Putamen (tissue), 1 donor: ENCODE results near the gene CTNNA3.

Experiments used
- DNase-seq: peaks from one replicate; pipeline ENCODE4 v3.0.0-alpha.2; 2016; ENCODE audit warnings: low spot score

Gene CTNNA3

DNA sequence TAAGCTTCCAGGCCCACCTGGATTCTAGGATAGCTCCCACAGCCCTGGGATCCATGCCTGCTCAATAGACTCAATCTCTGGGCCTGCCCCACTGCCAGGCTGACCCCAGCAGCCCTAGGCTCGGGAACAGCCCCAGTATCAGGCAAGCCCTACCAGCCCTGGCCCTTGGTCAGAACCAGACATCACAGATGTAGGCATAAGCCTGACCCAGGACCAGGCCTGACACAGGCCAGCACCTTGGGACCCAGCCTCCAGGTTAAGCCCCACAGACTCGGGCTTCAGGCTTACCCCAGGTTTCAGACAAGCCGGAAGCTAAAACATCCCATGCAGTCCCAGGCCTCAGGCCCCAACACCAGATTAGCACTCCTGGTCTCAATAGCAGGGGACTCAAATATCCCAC, 1046.4 kb downstream of the CTNNA3 start:
- no peak for DNase-seq

DNA sequence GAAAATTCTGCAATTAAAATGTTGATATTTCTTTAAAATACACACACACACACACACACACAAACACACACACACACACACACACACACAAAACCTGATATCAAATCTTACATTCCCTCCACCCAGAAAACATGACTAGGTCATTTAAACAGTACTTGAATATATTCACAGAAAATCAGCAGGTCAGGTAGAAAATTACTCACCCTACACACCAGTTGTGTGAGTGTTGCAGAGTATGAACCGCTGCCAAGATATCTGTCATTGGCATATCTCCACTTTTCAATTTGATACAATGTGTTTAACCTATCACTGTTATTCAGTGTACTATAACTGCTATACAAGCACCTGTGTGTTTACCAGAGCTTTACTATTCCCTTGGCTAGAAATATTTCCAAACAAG, 1053.8 kb downstream of the CTNNA3 start:
- no peak for DNase-seq

DNA sequence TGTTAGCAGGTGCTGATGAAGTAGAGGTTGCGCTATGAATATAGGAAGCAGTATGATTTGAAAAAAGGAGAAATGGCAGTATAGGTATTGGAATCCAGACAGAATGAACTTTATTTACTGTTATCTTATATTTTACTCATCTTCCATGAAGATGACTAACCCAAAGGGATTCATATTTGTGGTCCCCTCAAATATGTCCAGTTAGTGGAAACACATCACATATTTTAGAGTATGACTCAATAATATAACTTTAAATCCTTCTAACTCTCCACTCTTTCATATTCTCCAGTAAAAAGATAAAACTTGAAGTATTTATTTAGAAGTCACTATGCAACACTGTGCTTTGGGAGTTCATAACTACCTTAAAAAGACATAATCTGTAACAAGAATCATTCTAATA, 1056.6 kb downstream of the CTNNA3 start:
- DNase-seq = no peak

GRCh38 chr10:66637273-66638036, 1058.5 kb downstream of the CTNNA3 start:
- no peak for DNase-seq

DNA sequence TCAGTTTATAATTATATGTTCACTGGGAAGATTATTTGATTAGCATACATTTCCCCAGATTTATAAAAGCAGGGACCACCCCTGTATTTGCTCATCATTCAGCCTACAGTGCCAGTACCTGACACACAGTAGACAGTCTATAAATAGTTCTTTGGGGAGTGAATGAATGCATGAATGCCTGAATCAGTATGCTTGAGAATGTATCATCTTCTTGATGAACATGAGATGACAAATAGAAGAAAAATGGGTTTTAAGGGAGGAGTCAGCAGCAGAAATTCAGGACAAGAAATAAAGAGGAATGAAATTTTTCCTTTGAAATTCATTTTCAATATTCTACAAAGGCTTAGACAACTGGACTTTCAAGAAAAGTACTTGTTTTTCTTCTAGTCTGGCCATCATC, 1066.0 kb downstream of the CTNNA3 start:
- no peak for DNase-seq

GRCh38 chr10:66627156-66627555, 1068.8 kb downstream of the CTNNA3 start:
- no peak for DNase-seq

DNA sequence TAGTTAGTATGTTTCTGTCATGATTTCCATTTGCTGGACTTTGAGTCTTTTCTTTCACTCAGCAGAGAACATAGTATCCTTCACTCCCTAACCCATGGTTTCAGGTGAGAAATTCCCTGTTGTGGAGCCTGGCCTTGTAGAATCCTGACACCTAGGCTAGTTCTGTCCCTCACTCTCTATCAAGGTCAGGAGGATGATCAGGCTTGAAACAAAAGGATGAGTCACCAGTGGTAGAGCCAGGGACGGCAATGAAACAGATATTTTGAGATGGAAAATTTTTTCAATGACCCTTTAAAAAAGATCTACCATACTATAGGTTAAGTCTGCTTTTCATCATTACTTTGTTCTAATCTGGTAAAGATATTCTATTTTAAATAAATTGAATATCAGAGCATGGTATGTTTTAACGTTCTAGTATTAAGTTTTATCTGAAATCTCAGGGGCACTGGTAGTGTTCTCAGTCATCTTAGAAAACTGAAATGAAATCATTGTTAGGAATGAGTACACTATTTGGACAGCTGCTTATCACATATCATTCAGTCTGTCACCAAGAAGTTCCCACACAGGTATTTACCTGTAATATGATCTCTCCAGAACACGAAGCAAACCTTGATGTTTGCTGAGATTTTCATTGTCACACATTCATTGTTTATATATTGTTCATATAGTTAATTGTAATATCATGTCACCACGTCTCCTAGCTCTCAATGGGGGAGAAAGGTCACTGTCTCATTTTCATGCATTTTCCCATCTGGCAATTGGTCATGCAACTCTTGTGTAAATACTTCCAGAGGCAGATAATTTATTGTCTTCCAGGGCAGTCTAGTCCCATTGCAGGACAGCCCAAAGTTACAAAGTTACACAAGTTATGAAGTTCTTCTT, 1070.0 kb downstream of the CTNNA3 start:
- DNase-seq = no peak

- DNase-seq = no peak
Observed at GRCh38 chr10:66622050-66622449, 1073.9 kb downstream of the CTNNA3 start.

GRCh38 chr10:66604195-66604594, 1091.8 kb downstream of the CTNNA3 start:
- no peak for DNase-seq

- no peak for DNase-seq
Observed at GRCh38 chr10:66591865-66592264, 1104.1 kb downstream of the CTNNA3 start.

GRCh38 chr10:66587680-66588050, 1108.3 kb downstream of the CTNNA3 start:
- no peak for DNase-seq

- DNase-seq = no peak
Observed at GRCh38 chr10:66586897-66587679, 1108.9 kb downstream of the CTNNA3 start.

GRCh38 chr10:66586073-66586472, 1109.9 kb downstream of the CTNNA3 start:
- no peak for DNase-seq

- DNase-seq = no peak
Observed at GRCh38 chr10:66575251-66575855, 1120.6 kb downstream of the CTNNA3 start.

GRCh38 chr10:66572700-66573099, 1123.3 kb downstream of the CTNNA3 start:
- no peak for DNase-seq

GRCh38 chr10:66565999-66566398, 1130.0 kb downstream of the CTNNA3 start:
- DNase-seq = no peak

GRCh38 chr10:66564287-66564686, 1131.7 kb downstream of the CTNNA3 start:
- DNase-seq = no peak

GRCh38 chr10:66555061-66555460, 1140.9 kb downstream of the CTNNA3 start:
- DNase-seq = no peak

- no peak for DNase-seq
Observed at GRCh38 chr10:66552331-66552730, 1143.7 kb downstream of the CTNNA3 start.

DNA sequence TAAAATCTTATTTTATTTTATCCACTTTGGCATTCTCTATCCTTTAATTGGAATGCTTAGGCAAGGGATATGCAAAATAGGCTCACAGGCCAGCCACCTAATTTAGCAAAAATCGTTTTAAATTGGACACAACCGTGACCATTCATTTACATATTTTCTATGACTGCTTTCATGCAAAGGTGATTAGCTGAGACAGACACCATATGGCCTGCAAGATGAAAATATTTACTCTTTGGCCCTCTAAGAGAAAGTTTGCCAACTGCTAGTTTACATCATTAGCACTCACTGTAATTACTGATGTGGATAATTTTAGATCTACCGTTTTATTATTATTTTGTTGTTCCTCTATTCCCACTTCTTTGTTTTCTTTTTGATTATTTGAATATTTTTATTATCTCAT, 1145.6 kb downstream of the CTNNA3 start:
- DNase-seq = no peak

GRCh38 chr10:66538908-66539307, 1157.1 kb downstream of the CTNNA3 start:
- no peak for DNase-seq

GRCh38 chr10:66538371-66538770, 1157.6 kb downstream of the CTNNA3 start:
- DNase-seq = no peak
